Esophagus squamous epithelium (tissue), 4 donors: ENCODE data around the gene CDC6.

Experiments used
- POLR2A ChIP-seq, 4 donors: fragments of 450-650 bp; IDR thresholded peaks; one replicate each; pipeline ENCODE4 v1.6.1; 2017; ENCODE audit warnings: antibody characterized with exemption in 4 of 4, mild to moderate bottlenecking in 4 of 4, moderate library complexity in 3 of 4
- TF ChIP-seq, protein P1 (sequence below), 6 experiments: fragments of 450-650 bp in 4 of 6; fragments of 200-600 bp in 2 of 6; sonication (generic) in 2 of 6; IDR thresholded peaks; one replicate each; pipeline ENCODE4 v1.5.1; 2016 to 2019; ENCODE audit warnings: antibody characterized with exemption in 6 of 6, mild to moderate bottlenecking in 4 of 6, moderate library complexity in 4 of 6

DNA sequence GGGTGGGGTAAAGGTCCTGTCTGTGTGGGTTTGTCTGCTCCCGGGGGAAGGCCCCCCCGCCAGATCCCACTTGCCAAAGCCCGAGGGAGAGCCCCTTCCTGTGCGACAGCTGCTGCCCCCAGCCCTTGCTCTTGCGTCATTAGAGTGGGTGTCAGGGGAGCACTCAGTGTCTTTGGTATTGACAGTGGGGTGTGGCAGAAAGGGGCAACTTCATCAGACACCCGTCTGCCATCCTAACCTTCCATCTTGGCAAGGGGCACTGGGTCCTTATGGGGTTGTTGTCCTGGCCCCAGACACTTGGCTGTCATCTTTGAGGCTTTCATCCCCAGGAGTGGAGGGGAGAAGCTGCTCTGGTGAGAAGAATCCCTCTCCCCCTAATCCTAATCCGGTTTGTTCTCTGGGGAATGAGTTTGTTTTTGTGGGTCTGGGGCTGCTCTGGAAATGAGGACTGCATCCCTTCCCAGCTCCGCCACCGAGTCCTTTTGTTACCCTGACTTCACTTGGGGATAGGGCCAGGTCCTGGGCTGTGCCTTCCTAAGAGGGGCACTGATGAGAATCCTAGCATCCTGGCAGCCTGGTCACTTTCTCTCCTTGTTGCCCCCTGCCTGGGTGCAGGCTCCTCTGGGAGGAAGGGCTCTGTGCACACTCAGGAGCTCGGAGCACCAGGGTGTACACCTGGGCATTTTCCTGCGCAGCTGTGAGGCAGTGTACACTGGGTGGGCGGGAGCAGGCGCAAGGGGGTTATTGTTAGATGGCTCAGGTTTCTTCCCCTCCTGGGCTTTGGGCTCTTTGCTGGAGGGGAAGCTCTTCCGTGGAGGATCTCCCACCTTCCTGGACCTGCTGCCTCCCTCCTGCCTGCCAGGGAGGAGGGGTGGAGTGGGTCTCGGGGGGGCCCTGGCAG is 55.8 kb downstream of the CDC6 start:
- TF ChIP-seq, protein P1, sequence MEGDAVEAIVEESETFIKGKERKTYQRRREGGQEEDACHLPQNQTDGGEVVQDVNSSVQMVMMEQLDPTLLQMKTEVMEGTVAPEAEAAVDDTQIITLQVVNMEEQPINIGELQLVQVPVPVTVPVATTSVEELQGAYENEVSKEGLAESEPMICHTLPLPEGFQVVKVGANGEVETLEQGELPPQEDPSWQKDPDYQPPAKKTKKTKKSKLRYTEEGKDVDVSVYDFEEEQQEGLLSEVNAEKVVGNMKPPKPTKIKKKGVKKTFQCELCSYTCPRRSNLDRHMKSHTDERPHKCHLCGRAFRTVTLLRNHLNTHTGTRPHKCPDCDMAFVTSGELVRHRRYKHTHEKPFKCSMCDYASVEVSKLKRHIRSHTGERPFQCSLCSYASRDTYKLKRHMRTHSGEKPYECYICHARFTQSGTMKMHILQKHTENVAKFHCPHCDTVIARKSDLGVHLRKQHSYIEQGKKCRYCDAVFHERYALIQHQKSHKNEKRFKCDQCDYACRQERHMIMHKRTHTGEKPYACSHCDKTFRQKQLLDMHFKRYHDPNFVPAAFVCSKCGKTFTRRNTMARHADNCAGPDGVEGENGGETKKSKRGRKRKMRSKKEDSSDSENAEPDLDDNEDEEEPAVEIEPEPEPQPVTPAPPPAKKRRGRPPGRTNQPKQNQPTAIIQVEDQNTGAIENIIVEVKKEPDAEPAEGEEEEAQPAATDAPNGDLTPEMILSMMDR (IDR thresholded peaks at IDR 0.05): no peak
- no peak for TF ChIP-seq POLR2A (IDR thresholded peaks at IDR 0.05)
